ENCODE measurements around the gene TNC.

GRCh38 chr9:115057559-115057958, 60.4 kb downstream of the TNC start:
- TF ChIP-seq ZNF274 (IDR thresholded peaks at IDR 0.05; ENCODE audit: low read depth, low read length) (no peak), YY1 (IDR thresholded peaks at IDR 0.05; ENCODE audit: insufficient read depth, insufficient read length) (no peak)
